Stomach (tissue), 4 donors: ENCODE measurements around the gene RASAL2.

Experiments used
- CTCF ChIP-seq, 7 experiments: fragments of 450-650 bp in 4 of 7; fragments of 200-600 bp in 3 of 7; sonication (generic) in 3 of 7; IDR thresholded peaks; one replicate each; pipeline ENCODE4 v1.5.1; 2016 to 2019; ENCODE audit warnings: antibody characterized with exemption in 7 of 7, control low read depth in 2 of 7, mild to moderate bottlenecking in 1 of 7
- POLR2A ChIP-seq, 4 donors: fragments of 450-650 bp; IDR thresholded peaks; one replicate each; pipeline ENCODE4 v1.6.1; 2016; ENCODE audit warnings: antibody characterized with exemption in 4 of 4, control low read depth in 2 of 4, mild to moderate bottlenecking in 1 of 4, moderate library complexity in 1 of 4

GRCh38 chr1:178442925-178443324 lies 349.0 kb downstream of the RASAL2 start:
- no peak for TF ChIP-seq POLR2A (IDR thresholded peaks at IDR 0.05)
- no peak for TF ChIP-seq CTCF (IDR thresholded peaks at IDR 0.05)
